NT2/D1 (cell line): ENCODE results near the gene ADAMTS5.

Experiments used
- DNase-seq: peaks from one replicate; pipeline ENCODE4 v3.0.0-alpha.2; 2011; ENCODE audit warnings: low read depth, low spot score
- H3K27me3 ChIP-seq: 2 replicates; pipeline ENCODE4 v1.6.0; 2011; ENCODE audit warnings: mild to moderate bottlenecking; ENCODE audit not compliant: insufficient read length, insufficient read depth
- H3K36me3 ChIP-seq: 2 replicates; pipeline ENCODE4 v1.6.1; 2011; ENCODE audit warnings: mild to moderate bottlenecking, low read length, mixed read lengths; ENCODE audit not compliant: insufficient read depth, insufficient read length
- H3K4me1 ChIP-seq: 2 replicates; pipeline ENCODE4 v1.5.1; 2011; ENCODE audit not compliant: insufficient read depth, insufficient read length
- H3K4me3 ChIP-seq: 2 replicates; pipeline ENCODE4 v1.5.1; 2011; ENCODE audit warnings: low read depth; ENCODE audit not compliant: insufficient read length
- H3K9ac ChIP-seq: 2 replicates; pipeline ENCODE4 v1.6.0; 2011; ENCODE audit warnings: low read depth; ENCODE audit not compliant: insufficient read length
- H3K9me3 ChIP-seq: 2 replicates; pipeline ENCODE4 v1.5.1; 2011; ENCODE audit warnings: mild to moderate bottlenecking, low read length; ENCODE audit not compliant: insufficient read depth
- SUZ12 ChIP-seq: IDR thresholded peaks from 2 replicates; pipeline ENCODE4 v1.6.1; 2011; ENCODE audit not compliant: insufficient read length, insufficient read depth; ENCODE audit errors: extremely low read depth
- YY1 ChIP-seq: IDR thresholded peaks from 2 replicates; pipeline ENCODE4 v1.6.1; 2011; ENCODE audit not compliant: insufficient read length, insufficient read depth
- ZNF274 ChIP-seq: IDR thresholded peaks from 2 replicates; pipeline ENCODE4 v1.6.1; 2011; ENCODE audit warnings: mild to moderate bottlenecking, low read depth, low read length

The ADAMTS5 gene

DNA sequence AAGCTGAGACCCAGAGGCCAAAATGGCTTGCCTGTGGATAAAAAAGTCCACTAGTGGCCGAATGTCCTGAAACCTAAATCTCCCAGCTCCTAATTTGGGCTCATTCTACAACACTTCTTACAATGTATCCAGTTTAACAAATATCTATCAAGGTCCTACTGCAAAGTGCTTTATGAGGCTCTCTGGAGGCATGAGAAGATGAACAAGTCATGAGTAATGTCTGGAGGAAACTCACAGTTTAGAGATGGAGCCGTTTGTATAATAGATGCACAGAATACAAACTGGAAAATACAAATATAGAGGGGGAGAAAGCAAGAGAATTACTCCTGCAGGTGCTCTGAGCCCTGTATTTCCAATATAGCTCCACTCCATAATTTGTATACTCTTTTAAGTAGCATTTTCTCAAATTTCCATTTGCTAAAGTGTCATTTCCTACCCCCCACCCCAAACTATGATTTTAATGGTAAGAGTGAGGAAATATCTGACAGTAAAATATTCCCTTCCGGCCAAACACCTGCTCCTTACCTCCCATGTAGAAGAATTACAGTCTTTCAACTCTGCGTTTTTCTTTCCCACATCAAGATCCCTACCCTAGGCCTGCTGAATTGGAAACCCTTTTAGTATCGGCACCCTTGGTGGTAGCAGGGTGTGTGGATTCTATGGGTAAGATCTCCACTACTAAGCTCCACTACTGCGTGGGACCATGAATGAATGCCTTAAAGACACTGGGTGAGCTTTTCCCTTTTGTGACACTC is 3.3 kb upstream of the ADAMTS5 start:
- DNase-seq, result no peak
- no peak overlapping the region for H3K9ac ChIP-seq
- peaks cover 6% of the 10 kb centered on the region; the same call in 1 of the 2 replicates for H3K9me3 ChIP-seq
- no peak for TF ChIP-seq YY1
- TF ChIP-seq ZNF274, result no peak
- TF ChIP-seq SUZ12, result no peak
- peaks cover 54% of the 10 kb centered on the region for H3K27me3 ChIP-seq
- no peak overlapping the region for H3K4me3 ChIP-seq
- peaks cover 4% of the 10 kb centered on the region for H3K4me1 ChIP-seq
- no peaks in the 10 kb centered on the region for H3K36me3 ChIP-seq

DNA sequence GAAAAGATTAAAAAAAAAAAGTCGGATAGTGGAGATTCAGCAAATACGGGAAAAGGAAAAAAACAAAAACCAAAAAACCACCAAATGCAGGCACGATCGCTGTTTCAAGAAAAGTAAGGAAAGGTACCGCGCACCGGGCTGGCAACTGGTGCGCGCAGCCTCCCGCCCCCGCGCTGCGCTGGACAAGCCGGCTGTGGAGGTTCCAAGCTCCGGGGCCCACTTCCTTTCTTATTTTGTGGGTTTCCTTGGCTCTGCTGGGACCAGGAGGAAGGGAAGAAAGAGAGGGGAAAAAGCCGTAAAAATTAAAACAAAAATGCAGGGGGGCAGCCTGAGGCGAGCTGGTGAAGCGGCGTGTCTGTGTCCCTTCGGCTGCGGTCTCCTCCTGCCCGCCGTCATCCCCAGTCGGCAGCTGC is 233 bp downstream of the ADAMTS5 start:
- Histone ChIP-seq H3K4me3 (peak overlapping the region; percentile 66), H3K4me1 (peaks cover 6% of the 10 kb centered on the region), H3K9me3 (peaks cover 11% of the 10 kb centered on the region; the same call in 1 of the 2 replicates), H3K27me3 (peaks cover 65% of the 10 kb centered on the region), H3K9ac (peak overlapping the region; percentile 69), H3K36me3 (no peaks in the 10 kb centered on the region)
- TF ChIP-seq SUZ12, result no peak
- TF ChIP-seq YY1, result no peak
- TF ChIP-seq ZNF274, result no peak
- no peak for DNase-seq

DNA sequence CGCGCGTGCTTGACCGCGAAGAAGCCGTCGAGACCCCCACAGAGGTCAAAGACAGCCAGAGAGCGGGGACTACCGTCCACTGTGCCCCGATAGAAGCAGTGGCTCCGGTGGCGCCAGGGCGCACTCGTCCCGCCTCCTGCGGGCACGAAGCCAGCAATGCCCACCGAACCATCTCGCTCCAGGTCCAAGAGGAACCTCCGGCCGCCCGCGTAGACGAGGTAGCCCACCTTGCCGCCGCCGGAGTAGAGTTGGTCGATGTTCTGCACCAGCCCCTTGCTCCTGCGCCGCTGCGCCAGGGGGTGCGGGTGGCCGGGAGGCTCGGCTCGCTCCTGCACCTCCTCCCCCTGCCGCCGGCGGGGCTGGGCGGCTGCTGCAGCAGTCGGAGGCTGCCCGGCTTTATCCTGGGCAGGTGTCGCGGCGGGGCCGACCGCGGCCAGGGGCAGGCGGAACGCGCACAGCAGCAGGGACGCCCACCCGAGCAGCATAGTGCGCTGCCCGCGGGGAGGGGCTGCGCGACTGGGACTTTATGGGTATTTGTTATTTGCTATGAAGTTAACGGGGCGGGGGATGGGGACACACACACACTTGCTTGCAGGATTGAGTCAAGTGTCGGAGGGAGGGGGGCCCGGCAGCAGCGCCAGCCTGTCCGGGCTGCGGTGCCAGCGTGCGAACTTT is 844 bp downstream of the ADAMTS5 start:
- Histone ChIP-seq H3K9ac (peak overlapping the region; percentile 61), H3K4me1 (peaks cover 6% of the 10 kb centered on the region), H3K36me3 (no peaks in the 10 kb centered on the region), H3K27me3 (peaks cover 65% of the 10 kb centered on the region), H3K4me3 (peak overlapping the region; percentile 66), H3K9me3 (peaks cover 11% of the 10 kb centered on the region; the same call in 1 of the 2 replicates)
- TF ChIP-seq SUZ12, result peak; percentile 65
- no peak for TF ChIP-seq ZNF274
- no peak for DNase-seq

DNA sequence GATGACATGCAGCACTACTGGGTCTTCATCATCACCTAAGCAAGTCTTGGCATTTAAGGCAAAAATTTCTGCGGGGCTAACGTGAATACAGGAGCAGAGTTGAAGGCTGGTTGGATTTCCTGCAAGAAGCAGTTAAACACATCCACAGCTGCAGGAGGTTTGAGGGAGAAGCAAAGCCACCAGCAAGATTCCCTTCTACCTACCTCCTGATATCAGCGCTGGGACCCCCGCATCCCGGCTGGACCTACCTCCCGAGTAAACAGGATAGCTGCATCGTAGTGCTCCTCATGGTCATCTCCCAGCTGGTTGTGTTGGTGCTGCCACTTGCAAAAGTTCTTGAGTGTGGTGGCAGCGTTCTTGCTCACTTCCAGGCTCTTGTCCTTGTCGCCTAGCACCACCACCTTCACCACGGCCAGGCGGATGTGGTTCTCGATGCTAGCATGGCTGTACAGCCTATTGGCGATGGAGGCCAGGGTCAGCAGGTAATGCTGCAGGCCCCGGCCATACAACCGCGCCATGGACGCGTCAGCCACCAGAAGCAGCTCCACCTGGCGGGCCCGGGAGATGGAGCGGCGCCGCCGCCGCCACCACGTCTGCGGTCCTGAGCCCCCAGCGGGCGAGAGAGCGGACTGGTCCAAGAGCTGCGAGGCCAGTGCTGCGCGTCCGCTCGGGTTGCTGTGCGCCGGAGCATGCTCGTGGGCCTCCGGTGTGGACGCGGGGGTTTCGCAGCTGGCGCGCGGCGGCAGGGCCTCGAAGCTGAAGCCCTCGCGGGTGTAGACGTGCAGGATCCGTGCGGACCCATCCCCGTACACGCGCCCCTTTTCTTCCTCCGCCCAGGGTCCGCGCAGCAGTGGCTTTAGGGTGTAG is 1.6 kb downstream of the ADAMTS5 start:
- TF ChIP-seq SUZ12 (peak; percentile 46), ZNF274 (no peak), YY1 (no peak)
- peaks cover 57% of the 10 kb centered on the region for H3K27me3 ChIP-seq
- no peaks in the 10 kb centered on the region for H3K36me3 ChIP-seq
- peaks cover 11% of the 10 kb centered on the region; the same call in 1 of the 2 replicates for H3K9me3 ChIP-seq
- H3K4me3 ChIP-seq, result peak overlapping the region; percentile 66
- no peak for DNase-seq
- H3K4me1 ChIP-seq, result peaks cover 6% of the 10 kb centered on the region
- peak overlapping the region; percentile 61 for H3K9ac ChIP-seq

DNA sequence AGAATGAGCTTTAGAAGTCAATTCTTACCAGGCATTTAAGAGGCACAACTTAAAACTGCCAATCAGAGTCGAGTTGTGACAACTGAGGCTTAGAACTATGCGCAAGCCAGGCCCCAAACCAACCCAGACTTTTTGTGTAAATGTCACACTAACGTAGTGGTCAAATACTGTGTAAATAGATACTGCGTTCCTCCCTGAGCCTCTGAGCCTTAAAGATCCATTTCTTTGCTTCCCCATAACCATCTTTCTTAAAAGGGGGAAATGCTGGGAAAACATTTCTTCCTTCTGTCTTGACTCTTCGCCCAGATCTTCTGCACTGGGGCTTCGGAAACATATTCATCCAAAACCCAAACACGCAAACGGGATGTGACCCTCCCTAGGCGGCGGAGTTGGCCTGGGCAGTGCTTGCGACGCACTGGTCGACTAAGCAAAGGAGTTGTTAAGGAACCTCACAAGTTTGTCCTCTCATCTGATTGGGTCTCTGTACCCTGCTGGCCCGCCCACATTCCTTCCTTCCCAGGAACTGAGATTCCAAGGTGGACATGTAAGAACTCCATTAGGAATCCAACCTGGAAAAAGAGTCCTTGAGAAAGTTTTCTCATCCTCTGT is 2.6 kb downstream of the ADAMTS5 start:
- Histone ChIP-seq H3K27me3 (peaks cover 51% of the 10 kb centered on the region), H3K4me1 (peaks cover 6% of the 10 kb centered on the region), H3K9ac (no peak overlapping the region), H3K4me3 (no peak overlapping the region), H3K36me3 (no peaks in the 10 kb centered on the region), H3K9me3 (peaks cover 11% of the 10 kb centered on the region; the same call in 1 of the 2 replicates)
- TF ChIP-seq YY1 (no peak), SUZ12 (no peak), ZNF274 (no peak)
- DNase-seq, result no peak

DNA sequence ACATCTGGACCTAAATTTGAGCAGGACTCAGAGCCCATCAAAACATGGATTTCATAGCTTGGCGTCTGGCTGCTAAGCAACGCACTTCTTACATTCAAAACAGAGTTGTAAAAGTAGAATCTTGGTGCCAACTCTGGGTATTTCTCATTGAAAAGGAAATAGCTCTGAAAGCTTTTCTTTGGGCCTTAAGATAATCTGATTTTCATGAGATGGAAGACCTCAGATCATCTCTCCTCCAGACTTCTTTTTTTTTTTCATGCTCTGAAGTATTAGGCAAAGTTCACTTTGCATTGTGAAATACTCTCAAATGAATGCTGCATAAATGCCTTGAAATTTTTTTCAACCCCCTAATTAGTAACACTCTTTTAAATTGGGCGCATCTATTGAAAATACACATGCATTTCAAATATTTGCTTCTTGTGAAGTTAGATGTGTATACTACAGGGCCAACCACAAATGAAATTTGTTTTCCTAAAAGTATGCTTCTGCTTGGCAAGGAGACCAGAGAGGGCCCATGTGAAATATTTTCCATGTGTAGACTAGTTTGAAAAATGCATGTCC is 4.2 kb downstream of the ADAMTS5 start:
- Histone ChIP-seq H3K4me1 (peaks cover 4% of the 10 kb centered on the region), H3K9ac (no peak overlapping the region), H3K36me3 (no peaks in the 10 kb centered on the region), H3K9me3 (peaks cover 11% of the 10 kb centered on the region; the same call in 1 of the 2 replicates), H3K4me3 (no peak overlapping the region), H3K27me3 (peaks cover 36% of the 10 kb centered on the region)
- no peak for TF ChIP-seq YY1
- no peak for TF ChIP-seq SUZ12
- no peak for TF ChIP-seq ZNF274
- no peak for DNase-seq
